HG03354 (cell line): Measurements from ENCODE around the gene NTMT1.
"Not testable (repeated sequence)": the region's sequence is repeated elsewhere in the genome, so short reads cannot be mapped to it uniquely, and the experiment has no call there.

ENCODE experiments used
- ATAC-seq: cut with Tn5 transposase; IDR thresholded peaks from one replicate; pipeline ENCODE4 v1.9.1; 2021; ENCODE audit warnings: mild to moderate bottlenecking; ENCODE audit not compliant: unreplicated experiment, poor library complexity, severe bottlenecking

The NTMT1 gene, protein sequence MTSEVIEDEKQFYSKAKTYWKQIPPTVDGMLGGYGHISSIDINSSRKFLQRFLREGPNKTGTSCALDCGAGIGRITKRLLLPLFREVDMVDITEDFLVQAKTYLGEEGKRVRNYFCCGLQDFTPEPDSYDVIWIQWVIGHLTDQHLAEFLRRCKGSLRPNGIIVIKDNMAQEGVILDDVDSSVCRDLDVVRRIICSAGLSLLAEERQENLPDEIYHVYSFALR

DNA sequence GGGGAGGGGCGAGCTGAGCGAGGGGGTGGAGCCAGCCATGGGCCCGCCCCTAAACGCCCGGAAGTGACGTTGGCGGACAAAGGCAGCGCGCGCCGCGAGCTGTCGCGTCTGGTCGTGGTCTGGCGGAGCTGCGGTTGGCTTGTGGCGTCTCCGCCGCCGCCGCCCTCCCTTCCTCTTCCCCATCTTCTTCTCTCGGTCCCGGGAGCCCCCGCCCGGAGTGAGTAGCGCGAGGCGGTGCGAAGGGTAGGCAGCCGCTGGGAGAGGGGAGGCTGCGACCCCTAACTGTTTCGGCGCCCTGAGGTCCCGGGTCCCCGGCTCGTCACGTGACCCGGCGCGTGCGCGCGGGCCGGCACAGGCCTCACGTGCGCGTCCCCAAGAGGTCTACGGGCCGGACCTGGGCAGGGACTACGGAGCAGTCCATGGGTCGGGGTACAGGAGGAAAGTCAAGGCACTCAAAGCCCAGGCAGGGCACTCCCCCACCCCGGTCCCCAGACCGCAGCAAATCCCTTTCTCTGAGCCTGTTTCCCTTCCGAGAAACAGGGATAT lies at the start of gene NTMT1:
Gene NTMT1, plus strand, starts transcription at position 85 of the 546 bp plus-strand sequence. CDS start 6,541 bp downstream, outside the sequence.
- peak; percentile 83 for ATAC-seq

DNA sequence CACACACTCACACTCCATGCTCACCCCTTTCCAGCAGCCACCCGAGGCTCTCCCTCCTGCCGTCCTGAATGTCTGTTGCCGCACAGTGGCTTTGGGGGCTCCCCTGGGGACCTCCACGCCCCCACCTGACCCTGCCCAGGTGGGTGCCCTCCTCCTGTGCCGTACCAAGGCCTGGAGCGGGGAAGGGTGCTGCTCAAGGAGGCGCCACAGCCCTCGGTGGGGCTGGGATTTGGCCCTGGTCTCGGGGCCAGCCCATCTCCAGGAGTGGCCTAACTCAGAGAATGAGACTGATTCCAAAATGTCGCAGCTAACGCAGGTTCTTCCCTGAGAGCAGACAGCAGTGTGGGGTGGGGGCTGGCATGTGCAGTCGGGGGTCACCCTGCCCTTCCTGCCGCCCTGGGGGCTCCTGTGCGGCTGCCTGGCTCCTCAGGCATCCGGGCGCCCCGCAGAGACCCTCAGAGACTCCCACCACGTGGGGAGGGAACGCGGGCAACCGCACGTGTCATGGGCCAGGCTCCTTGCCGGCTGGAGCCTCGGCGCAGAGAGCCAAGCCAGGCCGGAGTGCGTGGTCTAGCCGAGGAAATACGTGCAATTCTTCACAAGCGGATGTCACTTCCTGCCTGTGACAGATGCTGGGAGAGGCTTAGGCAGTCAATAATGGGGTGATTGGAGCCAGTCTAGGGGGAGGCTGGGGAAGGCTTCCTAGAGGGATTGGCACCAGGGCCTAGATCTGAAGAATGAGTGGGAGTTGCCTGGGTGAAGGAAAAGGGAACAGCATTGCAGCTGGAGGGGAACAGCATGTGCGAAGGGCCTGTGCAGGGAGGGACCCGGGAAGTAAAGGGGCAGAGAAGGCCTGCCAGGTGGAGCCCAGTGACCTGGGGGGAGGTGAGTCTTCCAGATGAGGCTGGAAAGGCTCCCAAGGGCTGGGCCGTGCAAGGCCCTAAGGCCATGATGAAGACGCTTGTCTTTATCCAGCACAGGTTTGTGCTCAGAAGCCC lies 49.1 kb upstream of the NTMT1 start:
- ATAC-seq, result no peak

DNA sequence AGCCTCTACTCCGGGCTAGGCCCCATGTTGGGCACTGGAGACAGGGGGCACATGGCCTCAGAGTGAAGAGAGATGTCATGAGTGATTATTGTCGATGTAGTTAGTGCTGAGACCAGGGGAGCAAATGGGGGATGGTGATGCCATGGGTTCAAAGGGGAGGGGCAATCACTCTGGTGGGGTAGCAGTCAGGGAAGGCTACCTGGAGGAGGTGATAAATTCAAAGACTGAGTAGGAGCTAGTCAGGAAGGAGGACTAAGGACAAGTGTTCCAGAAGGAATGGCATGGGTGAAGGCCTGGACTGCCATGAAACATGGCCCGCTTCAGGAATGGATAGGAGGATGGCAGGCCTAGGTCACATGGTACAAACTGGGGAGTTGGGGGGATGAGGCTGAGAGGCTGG lies 46.7 kb upstream of the NTMT1 start:
- ATAC-seq, result no peak

DNA sequence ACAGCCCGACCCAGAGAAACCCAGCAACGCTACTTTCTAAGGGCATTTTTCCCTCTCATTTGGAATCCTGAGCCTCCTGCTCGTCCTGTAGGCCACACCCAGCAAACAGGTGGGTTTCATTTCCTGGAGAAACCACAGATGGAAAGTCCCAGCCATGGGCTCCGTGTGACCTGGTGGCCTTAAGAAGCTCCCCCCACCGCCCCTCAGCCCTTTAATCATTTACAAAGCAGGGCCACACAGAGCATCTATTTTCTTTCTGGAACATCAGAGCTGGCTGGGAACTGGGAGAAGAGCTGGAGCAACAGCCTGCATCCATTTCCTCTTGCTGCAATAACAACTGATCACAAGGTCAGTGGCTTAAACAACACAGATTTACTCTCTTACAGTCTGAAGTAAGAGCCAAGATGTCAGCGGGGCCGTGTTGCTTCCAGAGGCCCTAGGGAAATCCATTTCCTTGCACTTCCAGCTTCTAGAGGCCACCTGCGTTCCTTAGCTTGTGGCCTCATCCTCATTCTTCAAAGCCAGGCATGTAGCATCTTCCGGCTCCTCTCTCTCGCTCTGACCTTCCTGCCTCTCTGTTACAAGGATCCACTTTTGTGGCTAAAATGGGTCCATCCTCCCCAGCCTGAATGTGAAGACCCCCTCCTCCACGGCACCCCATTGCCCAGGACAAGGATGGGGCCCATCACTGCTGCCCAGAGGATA lies 45.6 kb upstream of the NTMT1 start:
- peak; percentile 59 for ATAC-seq

DNA sequence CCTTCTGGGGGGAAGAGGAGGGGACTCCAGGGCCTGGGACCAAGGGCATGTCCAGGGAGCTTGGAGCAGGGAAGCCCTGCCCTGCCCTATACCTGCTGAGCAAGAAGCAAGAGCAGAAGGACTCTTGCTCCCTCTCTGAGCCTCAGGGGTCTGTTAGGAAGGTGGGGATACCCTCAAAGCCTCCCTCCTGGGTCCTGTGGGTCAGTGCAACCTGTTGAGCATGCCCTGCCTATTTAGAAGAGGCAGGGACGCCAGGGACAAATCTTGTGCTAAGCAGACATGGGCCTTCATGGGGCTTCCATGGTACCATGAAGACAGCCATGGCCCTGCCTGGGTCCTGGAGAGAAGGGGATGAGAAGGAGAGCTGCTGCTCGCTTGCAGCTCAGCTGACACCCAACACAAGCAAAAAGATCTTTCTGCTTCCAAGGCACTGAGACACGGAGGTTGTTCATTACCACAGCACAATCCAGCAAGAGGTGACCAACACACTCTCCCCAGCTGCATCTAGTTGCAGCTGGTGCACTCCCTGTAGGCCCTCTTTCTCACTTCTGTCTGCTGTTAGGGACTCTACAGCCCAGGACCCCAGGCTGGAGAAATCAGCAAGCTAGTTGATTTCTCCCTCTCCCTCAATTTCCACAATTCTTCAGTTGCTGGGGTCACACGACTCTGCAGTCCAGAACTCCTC lies 44.3 kb upstream of the NTMT1 start:
- ATAC-seq, result no peak

DNA sequence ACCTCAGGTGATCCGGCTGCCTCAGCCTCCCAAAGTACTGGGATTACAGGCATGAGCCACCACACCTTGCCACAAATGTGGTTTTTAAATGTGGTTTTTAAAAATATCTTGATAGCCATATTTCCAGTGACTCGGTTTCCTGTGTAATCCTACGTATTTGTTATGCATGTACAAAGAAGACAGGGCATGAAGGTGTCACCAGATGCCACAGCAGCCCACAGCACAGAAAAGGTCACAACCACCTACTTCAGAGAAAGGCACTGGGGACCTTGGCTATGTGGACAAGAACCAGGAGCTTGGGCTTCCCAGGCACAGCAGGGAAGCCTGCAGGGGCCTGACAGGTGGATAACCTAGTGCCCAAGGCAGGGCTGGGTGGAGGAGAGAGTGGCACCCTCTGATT lies 43.1 kb upstream of the NTMT1 start:
- no peak for ATAC-seq

DNA sequence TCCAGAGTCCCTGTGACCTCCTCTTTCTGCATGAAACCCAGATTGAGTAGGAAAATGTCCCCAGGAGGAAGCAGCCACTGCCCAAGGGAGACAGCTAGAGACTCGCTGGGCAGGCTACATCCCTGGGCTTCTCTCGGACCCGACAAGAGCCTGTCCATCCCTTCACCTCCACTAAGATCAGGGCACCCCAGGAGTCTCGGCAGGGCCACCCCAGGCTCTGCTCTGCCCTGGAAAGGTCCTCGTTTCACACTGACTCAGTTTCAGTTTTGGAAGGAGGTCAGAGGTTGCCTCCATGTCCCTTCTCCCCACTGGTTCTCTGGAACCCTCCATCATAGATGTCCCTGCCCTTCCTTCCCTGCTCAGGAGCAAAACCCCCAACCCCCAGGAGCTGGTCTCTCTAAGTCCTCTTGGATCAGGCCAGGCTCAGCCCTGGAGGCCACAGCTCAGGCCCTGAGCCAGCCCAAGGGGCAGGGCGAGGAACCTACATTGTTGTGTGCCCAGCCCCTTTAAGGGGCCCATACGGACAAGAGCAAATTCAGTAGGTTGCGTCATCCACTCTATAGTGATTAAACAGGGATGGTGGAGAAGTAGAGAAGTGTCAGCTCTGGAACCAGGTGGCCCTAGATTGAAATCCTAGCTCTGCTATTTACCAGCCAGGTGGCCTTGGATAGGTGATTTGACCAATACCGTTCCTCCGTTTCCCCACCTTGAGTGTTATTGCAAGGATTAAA lies 42.5 kb upstream of the NTMT1 start:
- no peak for ATAC-seq

DNA sequence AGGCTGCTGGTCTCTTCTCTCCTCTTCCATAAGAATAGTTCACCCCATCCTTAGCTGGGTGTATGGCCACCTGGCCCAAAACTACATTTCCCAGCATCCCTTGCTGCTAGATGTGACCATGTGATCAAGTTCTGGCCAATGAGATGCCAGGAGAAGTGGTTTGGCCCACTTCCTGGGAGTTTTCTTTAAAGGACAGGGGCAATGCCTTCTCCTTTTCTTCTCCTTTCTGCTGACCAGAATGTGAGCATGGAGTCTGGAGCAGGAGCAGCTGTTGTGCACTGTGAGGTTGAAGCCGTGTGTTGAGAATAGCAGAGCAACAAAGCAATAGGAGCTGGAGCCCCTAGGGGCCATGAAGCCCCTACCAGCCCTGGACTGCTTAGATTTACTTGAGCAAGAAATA lies 41.8 kb upstream of the NTMT1 start:
- peak; percentile 40 for ATAC-seq

DNA sequence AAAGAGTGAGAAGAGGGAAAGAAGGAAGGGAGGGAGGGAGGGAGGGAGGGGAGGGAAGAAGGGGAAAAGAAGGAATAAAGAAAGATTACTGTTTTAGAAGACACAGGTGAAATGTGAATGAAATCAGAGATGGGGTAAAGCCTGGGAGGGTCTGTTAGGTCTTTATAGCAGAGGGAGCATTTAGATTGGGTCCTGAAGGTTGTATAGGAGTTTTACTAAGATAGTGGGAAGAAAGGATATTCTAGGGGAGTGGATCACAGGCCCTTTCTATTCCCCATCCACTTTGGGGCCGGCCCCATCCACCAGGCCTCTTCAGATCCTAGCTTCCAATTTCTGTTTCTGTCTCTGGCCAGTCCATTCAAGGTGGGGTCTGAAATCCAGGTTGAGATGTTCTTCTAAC lies 40.6 kb upstream of the NTMT1 start:
- ATAC-seq, result no peak

DNA sequence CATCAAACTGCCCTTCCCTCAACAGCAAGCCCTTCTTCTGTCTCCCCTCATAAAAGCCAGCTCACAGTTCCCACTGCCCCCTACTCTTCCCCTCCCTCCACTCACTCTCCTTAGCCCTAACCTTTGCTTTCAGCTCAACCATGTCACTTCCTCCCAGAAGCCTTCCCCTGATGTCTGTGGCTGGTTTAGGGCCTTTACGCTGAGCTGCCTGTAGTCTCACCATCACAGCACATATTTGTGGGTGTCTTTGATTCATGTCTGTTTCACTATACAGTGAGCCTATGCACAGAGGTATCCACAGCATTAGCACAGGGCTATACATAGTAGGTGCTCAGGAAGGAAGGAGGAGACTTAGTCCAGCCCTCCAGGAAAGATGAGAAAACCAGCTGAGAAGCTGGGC lies 39.7 kb upstream of the NTMT1 start:
- no peak for ATAC-seq

DNA sequence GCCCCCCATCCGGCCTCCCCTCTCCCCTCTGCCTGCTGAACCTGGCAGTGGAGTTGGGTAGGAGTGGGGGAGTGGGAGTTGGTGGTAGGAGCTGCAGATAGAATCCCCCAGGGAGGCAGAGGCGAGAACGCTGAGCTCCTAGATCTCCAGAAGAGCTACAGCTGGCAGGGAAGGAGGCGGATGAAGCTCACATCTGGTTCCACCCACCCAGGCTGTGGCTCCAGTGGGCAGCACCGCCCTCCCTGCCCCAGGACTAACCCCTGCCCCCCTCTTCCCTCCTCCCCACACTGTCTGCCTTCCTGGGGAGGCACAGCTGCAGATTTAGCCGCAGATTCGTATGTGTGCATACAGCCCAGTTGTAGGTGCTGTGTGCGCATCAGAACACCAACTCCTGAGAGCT lies 39.3 kb upstream of the NTMT1 start:
- no peak for ATAC-seq

DNA sequence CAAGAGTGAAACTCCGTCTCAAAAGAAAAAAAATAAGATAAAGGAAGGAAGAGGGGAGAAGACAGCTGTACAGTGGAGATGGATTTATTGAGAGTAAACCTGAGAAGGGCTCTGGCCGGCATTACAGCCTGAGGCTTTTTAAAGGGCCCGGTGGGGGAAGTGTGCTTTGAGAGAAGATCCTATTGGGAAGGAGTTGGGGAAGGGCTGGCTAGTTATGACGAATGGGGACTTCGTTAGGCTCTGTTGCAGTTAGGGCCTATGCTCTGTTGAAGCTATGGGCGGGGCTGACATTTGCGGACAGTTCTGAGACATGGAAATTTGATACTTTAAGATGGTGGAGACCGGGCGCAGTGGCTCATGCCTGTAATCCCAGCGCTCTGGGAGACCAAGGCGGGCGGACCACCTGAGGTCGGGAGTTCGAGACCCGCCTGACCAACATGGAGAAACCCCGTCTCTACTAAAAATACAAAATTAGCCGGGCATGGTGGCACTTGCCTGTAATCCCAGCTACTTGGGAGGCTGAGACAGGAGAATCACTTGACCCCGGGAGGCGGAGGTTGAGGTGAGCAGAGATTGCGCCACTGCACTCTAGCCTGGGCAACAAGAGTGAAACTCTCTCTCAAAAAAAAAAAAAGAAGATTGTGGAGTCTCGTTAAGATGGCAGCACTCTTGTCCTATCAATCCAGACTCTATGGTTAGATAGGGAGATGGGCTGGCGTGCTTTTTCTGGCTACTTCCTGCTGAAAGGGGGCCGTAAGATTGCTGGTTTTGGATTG lies 38.3 kb upstream of the NTMT1 start:
- no peak for ATAC-seq

DNA sequence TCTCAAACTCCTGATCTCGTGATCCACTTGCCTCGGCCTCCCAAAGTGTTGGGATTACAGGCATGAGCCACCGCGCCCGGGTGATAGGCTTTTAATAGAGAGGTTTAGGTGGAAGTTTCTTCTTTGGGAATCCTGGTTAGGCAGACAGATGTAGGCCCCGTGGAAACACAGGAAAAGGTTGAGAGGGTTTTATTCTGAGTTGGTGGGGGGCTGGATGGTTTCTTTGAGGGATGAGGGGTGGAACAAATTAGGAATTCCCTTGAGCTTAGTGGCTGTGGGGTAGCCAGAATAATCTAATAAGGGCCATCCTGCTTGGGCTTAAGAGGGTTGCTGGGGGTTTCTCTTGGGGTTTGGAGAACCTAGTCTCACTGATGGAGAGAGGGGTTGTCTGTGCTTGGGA lies 35.5 kb upstream of the NTMT1 start:
- no peak for ATAC-seq

DNA sequence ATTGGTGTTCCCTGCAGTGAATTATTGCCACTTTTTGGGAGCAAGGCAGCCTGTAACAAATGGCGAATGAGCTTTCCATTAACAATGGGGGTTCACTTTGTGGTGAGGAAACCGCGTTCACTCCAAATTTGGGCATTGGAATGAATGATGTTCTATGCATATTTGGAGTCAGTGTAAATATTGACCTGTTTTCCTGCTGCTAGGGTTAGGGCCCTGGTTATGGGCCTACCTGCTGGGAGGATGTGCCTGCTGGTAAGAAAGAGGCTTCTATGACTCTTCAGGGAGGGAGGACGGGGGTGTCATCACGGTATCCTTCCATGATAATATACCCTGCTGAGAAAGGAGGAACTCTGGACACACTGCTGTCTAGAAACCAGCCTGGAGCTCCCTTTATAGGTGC lies 34.0 kb upstream of the NTMT1 start:
- no peak for ATAC-seq

DNA sequence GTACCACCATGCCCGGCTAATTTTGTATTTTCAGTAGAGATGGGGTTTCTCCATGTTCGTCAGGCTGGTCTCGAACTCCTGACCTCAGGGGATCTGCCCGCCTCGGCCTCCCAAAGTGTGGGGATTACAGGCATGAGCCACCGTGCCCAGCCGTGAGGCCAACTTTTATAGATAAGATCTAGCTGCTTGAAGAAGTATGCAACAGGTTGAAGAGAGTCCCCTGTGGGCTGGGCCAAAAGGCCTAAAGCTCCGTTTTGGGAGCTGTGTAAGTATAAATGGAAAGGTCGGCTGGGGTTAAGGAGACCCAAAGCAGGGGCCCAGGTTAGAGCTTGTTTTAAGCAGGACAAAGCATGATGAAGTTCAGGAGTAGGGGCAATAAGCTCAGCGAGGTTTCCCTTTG lies 33.2 kb upstream of the NTMT1 start:
- ATAC-seq, result not testable (repeated sequence)

DNA sequence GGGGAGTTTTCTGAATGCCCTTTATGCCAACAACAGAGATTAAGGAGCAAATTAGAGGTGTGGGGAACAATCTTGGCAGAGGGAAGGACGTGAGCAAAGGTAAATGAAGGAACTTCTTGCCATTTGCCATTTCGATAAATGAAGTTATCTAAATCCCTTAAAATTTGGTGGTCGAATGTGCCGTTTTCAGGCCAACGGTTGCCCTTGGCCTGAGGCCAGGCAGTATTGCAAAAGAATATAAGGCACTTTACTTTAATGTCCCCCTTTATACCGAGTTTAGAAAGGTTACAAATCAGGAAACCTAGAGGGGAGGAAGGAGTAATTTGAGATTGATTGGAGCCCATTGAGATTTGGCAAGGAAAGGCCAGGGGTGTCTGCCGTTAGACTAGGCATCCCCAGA lies 31.3 kb upstream of the NTMT1 start:
- ATAC-seq, result no peak

DNA sequence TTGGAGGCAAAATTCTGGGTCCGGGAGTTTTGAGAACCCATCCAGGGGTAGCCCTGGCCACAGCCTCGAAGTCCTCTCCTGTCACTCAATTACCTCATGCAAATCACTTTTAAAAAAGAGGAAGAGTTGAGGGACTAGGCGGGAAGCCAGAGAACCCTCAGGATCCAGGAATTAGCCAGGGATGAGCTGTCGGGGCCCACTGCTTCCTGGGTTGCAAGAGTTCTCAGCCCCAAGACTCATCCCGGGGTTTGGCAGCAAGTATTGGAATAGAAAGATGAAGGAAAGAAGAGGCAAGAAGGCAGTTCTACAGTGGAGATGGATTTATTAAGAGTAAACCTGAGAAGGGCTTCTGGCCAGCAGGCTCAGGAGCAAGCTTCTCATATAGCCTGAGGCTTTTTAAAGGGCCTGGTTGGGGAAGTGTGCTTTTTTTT lies 30.6 kb upstream of the NTMT1 start:
- ATAC-seq, result no peak

DNA sequence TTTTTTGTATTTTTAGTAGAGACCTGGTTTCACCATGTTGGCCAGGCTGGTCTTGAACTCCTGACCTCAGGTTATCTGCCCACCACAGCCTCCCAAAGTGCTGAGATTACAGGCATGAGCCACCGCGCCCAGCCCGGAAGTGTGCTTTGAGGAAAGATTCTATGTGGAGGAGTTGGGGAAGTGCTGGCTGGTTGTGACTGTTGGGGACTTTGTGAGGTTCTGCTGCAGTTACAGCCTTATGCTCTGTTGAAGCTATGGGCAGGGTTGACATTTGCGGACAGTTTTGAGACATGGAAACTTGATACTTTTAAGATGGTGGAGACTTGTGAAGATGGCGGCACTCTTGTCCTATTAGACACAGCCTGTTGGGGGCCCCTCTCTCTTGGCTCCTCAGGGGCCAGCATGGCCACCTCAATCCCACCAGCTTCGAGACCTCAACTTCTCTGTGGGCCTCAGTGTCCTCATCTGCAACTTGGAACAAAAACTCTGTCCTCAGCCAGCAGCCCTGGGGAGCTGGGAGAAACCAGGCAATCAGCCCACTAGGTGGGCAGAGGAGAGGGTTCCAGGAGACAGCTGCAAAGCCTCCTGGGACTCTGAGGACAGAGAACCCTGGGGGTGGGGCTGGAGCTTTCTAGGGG lies 29.9 kb upstream of the NTMT1 start:
- ATAC-seq, result no peak
